ELF-1 (cell line): ENCODE measurements around the gene FBXO47.
"Not testable (repeated sequence)": the region's sequence is repeated elsewhere in the genome, so short reads cannot be mapped to it uniquely, and the experiment has no call there.

ENCODE experiments used
- DNase-seq: peaks from one replicate; pipeline ENCODE4 v3.0.0-alpha.2; 2016; ENCODE audit warnings: low read depth, low spot score

Gene FBXO47

GRCh38 chr17:38922538-38923297 lies 44.5 kb downstream of the FBXO47 start:
- peak; percentile 76 for DNase-seq

DNA sequence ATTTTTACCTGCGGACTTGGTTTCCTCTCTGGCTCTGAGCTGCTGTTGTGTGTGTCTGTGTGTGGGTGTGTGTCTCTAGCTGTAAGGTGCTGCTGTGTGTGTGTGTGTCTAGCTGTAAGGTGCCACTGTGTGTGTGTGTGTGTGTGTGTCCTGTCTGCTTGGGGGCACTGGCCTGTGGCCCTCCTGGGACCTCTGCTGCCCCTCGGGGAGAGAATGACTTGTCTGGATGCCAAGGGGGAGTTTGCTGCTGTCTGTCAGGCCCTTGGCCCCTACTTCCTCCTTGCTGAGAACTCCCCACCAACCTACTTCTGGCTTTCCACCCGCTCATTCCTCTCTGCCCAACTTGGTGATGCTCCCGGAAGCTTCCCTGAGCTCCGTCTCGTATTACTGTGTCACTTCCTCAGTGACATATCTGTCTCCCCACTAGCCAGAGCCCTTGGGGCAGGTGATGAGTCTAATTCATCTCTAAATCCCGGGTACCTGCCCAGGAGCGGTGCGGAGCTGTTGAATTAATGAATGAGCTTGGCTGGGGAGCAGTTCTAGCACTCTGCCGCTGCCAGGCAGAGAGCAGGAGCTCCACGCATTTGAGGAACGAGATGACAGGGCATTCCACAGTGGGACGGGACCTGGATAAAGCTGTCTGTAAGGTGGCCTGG lies 45.3 kb downstream of the FBXO47 start:
- DNase-seq = no peak

- DNase-seq = peak; percentile 55
Measured at GRCh38 chr17:38920374-38921291, 46.6 kb downstream of the FBXO47 start.

- no peak for DNase-seq
Measured at GRCh38 chr17:38919316-38920078, 47.7 kb downstream of the FBXO47 start.

- DNase-seq = no peak
Measured at GRCh38 chr17:38918916-38919315, 48.3 kb downstream of the FBXO47 start.

- DNase-seq = peak; percentile 54
Measured at GRCh38 chr17:38918129-38918913, 48.9 kb downstream of the FBXO47 start.

- no peak for DNase-seq
Measured at GRCh38 chr17:38917259-38917658, 49.9 kb downstream of the FBXO47 start.

DNA sequence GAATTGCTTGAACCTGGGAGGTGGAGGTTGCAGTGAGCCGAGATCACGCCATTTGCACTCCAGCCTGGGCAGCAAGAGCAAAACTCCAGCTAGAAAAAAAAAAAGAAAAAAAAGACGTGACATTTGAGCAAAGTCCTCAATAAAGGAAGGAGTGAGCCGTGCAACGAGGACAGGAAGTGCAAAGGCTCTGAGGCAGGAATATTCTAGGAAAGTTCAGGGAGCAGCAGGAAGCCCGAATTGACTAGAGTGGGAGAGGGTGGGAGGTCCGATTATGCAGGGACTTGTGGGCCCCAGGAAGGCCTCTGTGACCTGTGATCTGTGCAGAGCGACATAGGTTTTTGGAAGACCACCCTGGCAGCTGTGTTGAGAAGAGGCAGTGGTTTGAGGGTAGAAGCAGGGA lies 50.4 kb downstream of the FBXO47 start:
- no peak for DNase-seq

DNA sequence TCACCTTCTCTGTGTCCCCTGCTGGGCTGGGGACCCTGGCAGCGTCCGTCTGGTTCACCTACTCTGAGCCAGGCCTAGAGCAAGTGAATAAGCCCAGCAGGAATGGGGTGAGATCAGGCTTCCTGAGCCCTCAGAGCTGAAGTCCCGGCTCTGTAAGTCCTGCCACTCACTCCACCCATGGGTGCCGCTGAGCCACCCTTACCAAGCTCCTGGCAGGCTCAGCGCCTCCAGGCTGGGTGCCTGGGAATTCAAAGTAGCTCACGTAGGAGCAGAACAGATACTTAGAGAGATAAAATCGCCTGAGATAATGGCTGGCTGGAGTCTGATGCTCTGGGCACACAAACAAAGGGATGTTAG lies 51.6 kb downstream of the FBXO47 start:
- peak; percentile 26 for DNase-seq

- peak; percentile 67 for DNase-seq
Measured at GRCh38 chr17:38914741-38915638, 52.2 kb downstream of the FBXO47 start.

DNA sequence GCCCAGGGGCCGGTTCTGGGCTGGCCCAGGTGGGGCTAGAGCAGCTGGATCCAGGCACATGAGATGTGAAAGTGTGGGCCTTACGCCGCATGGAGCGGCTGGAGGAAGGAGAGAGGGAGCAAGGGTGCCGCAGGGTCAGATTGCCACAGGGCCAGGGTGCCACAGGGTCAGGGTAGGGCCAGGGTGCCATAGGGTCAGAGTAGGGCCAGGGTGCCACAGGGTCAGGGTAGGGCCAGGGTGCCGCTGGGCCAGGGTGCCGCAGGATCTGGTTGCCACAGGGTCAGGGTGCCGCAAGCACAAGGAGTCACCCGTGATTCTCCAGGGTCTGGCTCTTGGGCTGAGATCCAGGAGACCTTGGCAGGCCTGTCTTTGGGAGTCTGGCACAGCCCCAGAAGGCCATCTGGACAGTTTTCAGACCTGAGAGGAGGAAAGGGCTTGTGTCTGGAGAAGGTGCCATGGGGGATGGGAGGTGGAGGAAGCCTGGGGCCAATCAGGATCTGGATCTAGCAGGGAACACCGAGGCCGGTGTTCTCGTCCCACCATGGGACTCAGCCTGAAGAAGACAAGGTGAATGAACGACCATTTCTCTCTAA lies 54.9 kb downstream of the FBXO47 start:
- no peak for DNase-seq

DNA sequence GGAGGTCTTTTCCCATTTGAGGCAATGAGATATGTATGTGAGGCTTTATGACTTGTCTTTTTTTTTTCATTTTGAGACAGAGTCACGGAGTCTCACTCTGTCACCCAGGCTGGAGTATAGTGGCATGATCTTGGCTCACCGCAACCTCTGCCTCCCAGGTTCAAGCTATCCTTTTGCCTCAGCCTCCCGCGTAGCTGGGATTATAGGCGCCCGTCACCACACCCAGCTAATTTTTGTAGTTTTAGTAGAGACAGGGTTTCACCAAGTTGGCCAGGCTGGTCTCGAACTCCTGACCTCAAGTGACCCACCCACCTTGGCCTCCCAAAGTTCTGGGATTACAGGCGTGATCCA lies 55.5 kb downstream of the FBXO47 start:
- DNase-seq = not testable (repeated sequence)

- DNase-seq = no peak
Measured at GRCh38 chr17:38911081-38911730, 56.0 kb downstream of the FBXO47 start.

DNA sequence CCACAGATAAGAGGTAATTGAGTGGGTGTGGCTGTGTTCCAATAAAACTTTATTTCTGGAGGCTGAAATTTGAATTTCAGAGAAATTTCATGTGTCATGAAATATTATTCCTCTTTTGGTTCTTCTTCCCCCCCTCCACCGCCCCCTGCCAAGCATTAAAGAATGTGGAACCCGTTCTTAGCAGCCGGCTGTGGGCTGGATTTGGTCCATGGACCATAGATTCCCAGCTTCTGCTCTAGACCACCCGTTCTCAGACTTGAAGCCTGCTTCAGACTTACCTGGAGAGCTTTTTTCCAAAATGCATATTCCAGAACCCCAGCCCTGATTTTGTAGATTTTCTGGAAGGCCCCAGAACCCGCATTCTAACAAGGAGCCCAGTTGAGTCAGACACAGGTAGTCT lies 56.9 kb downstream of the FBXO47 start:
- DNase-seq = no peak

GRCh38 chr17:38908676-38909181 lies 58.5 kb downstream of the FBXO47 start:
- DNase-seq = peak; percentile 47

- DNase-seq = no peak
Measured at GRCh38 chr17:38907930-38908675, 59.1 kb downstream of the FBXO47 start.

DNA sequence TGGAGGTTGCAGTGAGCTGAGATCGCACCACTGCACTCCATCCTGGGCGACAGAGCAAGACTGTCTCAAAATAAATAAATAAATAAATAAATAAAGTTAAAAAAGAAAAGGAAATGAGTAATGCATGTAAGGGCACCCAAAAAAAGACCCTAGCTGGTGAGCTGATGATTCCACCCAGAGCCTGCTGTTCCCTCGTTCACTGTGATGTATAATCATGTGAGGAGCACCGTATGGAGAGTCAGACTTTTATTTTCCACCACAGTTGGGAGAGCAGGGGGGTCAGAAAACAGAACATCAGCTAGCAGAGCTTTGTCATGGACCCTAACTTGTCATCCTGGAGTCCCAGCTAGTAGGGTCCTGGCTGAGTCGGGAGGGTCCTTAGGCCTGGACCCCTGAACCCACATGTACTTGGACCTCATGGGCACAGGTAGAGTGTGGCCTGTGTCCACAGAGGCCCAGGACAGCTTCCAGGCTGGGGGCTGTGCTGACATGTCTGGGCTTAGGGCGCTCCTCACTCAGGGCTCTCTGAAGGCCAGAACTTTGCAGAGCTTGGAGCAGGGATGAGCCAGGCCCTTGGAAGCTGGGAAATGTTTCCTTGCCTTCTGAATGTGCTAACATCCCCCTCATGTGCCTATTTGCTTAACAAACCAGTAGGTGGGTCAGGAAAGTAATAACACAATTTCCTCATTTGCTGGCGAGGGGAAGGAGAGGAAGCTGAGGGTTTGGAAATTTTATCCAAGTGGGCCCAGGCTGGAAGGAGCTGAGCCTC lies 60.6 kb downstream of the FBXO47 start:
- no peak for DNase-seq
